ENCODE measurements around the gene PLEKHD1.

DNA sequence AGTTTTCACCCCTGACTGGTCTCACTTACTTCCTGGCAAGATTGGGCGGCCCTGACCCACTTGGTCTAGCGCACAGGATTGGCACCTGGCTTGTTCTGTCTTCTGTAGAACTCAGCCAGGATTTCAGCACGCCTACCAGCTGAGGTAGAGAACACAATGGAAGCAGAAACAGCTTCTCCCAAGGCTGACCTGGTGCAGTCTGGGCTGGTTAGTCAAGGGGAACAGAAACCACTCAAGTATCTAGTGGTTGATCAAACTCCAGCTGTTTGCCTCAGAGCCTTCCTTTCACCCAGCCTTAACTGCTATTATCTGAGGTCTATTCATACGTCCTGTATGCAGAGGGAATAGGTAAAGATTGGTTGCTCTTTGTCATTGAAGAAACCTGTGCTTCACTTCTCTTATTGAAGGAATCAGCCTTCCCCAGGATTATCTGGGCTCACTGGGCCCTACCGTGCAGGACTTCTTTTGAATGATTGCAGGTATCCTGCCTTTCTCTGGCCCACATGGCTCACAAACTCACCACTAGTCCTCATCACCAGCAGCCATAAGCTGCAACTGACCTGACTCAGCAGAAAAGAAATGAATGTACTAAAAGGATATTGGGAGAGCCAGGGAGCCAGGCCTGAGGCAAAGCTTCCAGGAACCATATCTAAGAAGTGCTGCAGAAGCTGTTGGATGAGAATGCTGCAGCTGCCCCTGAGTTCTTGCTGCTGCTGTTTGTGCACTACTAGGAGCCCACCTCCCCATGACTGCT, 2.5 kb upstream of the PLEKHD1 start:
- TF ChIP-seq, protein P1, sequence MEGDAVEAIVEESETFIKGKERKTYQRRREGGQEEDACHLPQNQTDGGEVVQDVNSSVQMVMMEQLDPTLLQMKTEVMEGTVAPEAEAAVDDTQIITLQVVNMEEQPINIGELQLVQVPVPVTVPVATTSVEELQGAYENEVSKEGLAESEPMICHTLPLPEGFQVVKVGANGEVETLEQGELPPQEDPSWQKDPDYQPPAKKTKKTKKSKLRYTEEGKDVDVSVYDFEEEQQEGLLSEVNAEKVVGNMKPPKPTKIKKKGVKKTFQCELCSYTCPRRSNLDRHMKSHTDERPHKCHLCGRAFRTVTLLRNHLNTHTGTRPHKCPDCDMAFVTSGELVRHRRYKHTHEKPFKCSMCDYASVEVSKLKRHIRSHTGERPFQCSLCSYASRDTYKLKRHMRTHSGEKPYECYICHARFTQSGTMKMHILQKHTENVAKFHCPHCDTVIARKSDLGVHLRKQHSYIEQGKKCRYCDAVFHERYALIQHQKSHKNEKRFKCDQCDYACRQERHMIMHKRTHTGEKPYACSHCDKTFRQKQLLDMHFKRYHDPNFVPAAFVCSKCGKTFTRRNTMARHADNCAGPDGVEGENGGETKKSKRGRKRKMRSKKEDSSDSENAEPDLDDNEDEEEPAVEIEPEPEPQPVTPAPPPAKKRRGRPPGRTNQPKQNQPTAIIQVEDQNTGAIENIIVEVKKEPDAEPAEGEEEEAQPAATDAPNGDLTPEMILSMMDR (conservative IDR thresholded peaks at IDR 0.05; ENCODE audit: low read depth, low read length): no peak
- no peak for TF ChIP-seq EZH2 (IDR thresholded peaks at IDR 0.05; ENCODE audit: low read length, unreplicated experiment)

Data from PC-3 (cell line).